DMS53 (cell line): ENCODE data around the gene SLAMF7.
"Not testable (repeated sequence)": the region's sequence is repeated elsewhere in the genome, so short reads cannot be mapped to it uniquely, and the experiment has no call there.

Experiments used
- DNase-seq: peaks from one replicate; lab custom pipeline; 2025; lab: John Stamatoyannopoulos, UW

Gene SLAMF7

GRCh38 chr1:160739098-160739511 lies at the start of gene SLAMF7:
Gene SLAMF7, plus strand, starts transcription at chr1:160739247. Its CDS starts 55 bp downstream, at chr1:160739302.
- peak; percentile 8 for DNase-seq

GRCh38 chr1:160692390-160692789 lies 46.7 kb upstream of the SLAMF7 start:
- DNase-seq = peak; percentile 76

- no peak for DNase-seq
Observed at GRCh38 chr1:160702100-160702499, 36.9 kb upstream of the SLAMF7 start.

GRCh38 chr1:160704250-160704649 lies 34.8 kb upstream of the SLAMF7 start:
- no peak for DNase-seq

- DNase-seq = peak; percentile 32
Observed at GRCh38 chr1:160705212-160705621, 33.8 kb upstream of the SLAMF7 start.

- no peak for DNase-seq
Observed at GRCh38 chr1:160705742-160706141, 33.3 kb upstream of the SLAMF7 start.

GRCh38 chr1:160706526-160707235 lies 32.4 kb upstream of the SLAMF7 start:
- no peak for DNase-seq

GRCh38 chr1:160707236-160708064 lies 31.6 kb upstream of the SLAMF7 start:
- DNase-seq = no peak

GRCh38 chr1:160708118-160708517 lies 30.9 kb upstream of the SLAMF7 start:
- no peak for DNase-seq

GRCh38 chr1:160708801-160709200 lies 30.2 kb upstream of the SLAMF7 start:
- DNase-seq = no peak

- no peak for DNase-seq
Observed at GRCh38 chr1:160709715-160710114, 29.3 kb upstream of the SLAMF7 start.

GRCh38 chr1:160710517-160711252 lies 28.4 kb upstream of the SLAMF7 start:
- no peak for DNase-seq

GRCh38 chr1:160711276-160711601 lies 27.8 kb upstream of the SLAMF7 start:
- DNase-seq = no peak

- DNase-seq = no peak
Observed at GRCh38 chr1:160711602-160712311, 27.3 kb upstream of the SLAMF7 start, which contains the start of gene CD48. Gene CD48, minus strand, starts transcription at chr1:160711822. Its CDS starts 59 bp downstream, at chr1:160711763.

GRCh38 chr1:160712525-160713080 lies 26.4 kb upstream of the SLAMF7 start:
- not testable (repeated sequence) for DNase-seq

GRCh38 chr1:160713161-160713560 lies 25.9 kb upstream of the SLAMF7 start:
- no peak for DNase-seq

GRCh38 chr1:160714034-160714648 lies 24.9 kb upstream of the SLAMF7 start:
- not testable (repeated sequence) for DNase-seq

GRCh38 chr1:160716013-160716412 lies 23.0 kb upstream of the SLAMF7 start:
- no peak for DNase-seq

- no peak for DNase-seq
Observed at GRCh38 chr1:160717306-160717705, 21.7 kb upstream of the SLAMF7 start.

GRCh38 chr1:160718210-160718609 lies 20.8 kb upstream of the SLAMF7 start:
- DNase-seq = no peak
